H9 (cell line): Measurements from ENCODE around the gene PIP5KL1. TPM values are rescaled to one million over a fixed set of nuclear protein-coding genes. Genes with fewer than 3 reads are reported as not detected.

Experiments
- DNase-seq: peaks from one replicate; pipeline ENCODE4 v3.0.0-alpha.2; 2017
- H2AFZ ChIP-seq: one replicate; pipeline ENCODE4 v1.6.1; 2013; ENCODE audit warnings: mild to moderate bottlenecking, low read length, control low read depth, moderate library complexity
- H2AK5ac ChIP-seq: 2 replicates; pipeline ENCODE4 v1.6.1; 2013; ENCODE audit warnings: low read length, control low read depth, mixed read lengths; ENCODE audit not compliant: insufficient read length
- H2BK120ac ChIP-seq: one replicate; pipeline ENCODE4 v1.6.1; 2013; ENCODE audit warnings: low read depth, mild to moderate bottlenecking, low read length, control low read depth, inconsistent platforms; ENCODE audit not compliant: poor library complexity, severe bottlenecking
- H2BK12ac ChIP-seq: 2 replicates; pipeline ENCODE4 v1.6.1; 2013; ENCODE audit warnings: low read length, control low read depth, mixed read lengths, low read depth; ENCODE audit not compliant: insufficient read length
- H2BK15ac ChIP-seq: 2 replicates; pipeline ENCODE4 v1.6.1; 2013; ENCODE audit warnings: low read depth, low read length, control low read depth
- H2BK20ac ChIP-seq: one replicate; pipeline ENCODE4 v1.6.1; 2013; ENCODE audit warnings: low read depth, mild to moderate bottlenecking, low read length, control low read depth, inconsistent platforms; ENCODE audit not compliant: poor library complexity, severe bottlenecking
- H2BK5ac ChIP-seq: 2 replicates; pipeline ENCODE4 v1.6.1; 2013; ENCODE audit warnings: low read length, control low read depth, mixed read lengths; ENCODE audit not compliant: insufficient read length
- H3K14ac ChIP-seq: 2 replicates; pipeline ENCODE4 v1.6.1; 2013; ENCODE audit warnings: low read length, control low read depth; ENCODE audit not compliant: insufficient read depth
- H3K18ac ChIP-seq: 2 replicates; pipeline ENCODE4 v1.6.1; 2013; ENCODE audit warnings: low read depth, mild to moderate bottlenecking, mixed read lengths, low read length, control low read depth; ENCODE audit not compliant: insufficient read length
- H3K23ac ChIP-seq: 2 replicates; pipeline ENCODE4 v1.6.1; 2013; ENCODE audit warnings: low read length, control low read depth, mixed read lengths, low read depth; ENCODE audit not compliant: insufficient read length
- H3K23me2 ChIP-seq: 2 replicates; pipeline ENCODE4 v1.6.1; 2013; ENCODE audit warnings: low read depth, mild to moderate bottlenecking, mixed read lengths, low read length, control low read depth; ENCODE audit not compliant: insufficient read length, poor library complexity, severe bottlenecking
- H3K27ac ChIP-seq: 2 replicates; pipeline ENCODE4 v1.5.1; 2013; ENCODE audit warnings: low read length, control low read depth, mixed read lengths, low read depth; ENCODE audit not compliant: insufficient read length
- H3K27me3 ChIP-seq: 2 replicates; pipeline ENCODE4 v1.6.1; 2013; ENCODE audit warnings: low read length, control low read depth, inconsistent platforms; ENCODE audit not compliant: insufficient read depth
- H3K4ac ChIP-seq: 2 replicates; pipeline ENCODE4 v1.6.1; 2013; ENCODE audit warnings: low read depth, mild to moderate bottlenecking, control low read depth, inconsistent platforms, low read length, moderate library complexity
- H3K4me1 ChIP-seq: 2 replicates; pipeline ENCODE4 v1.6.1; 2013; ENCODE audit warnings: low read length, control low read depth, inconsistent platforms; ENCODE audit not compliant: insufficient read depth
- H3K4me2 ChIP-seq: 2 replicates; pipeline ENCODE4 v1.6.1; 2013; ENCODE audit warnings: low read length, control low read depth, mixed read lengths; ENCODE audit not compliant: insufficient read length, insufficient read depth
- H3K56ac ChIP-seq: 2 replicates; pipeline ENCODE4 v1.6.1; 2013; ENCODE audit warnings: low read depth, mild to moderate bottlenecking, mixed read lengths, low read length, control low read depth; ENCODE audit not compliant: insufficient read length
- H3K79me1 ChIP-seq: 2 replicates; pipeline ENCODE4 v1.6.1; 2013; ENCODE audit warnings: low read depth, mild to moderate bottlenecking, moderate library complexity, low read length, control low read depth, inconsistent platforms; ENCODE audit not compliant: insufficient read depth, poor library complexity, severe bottlenecking
- H3K79me2 ChIP-seq: 2 replicates; pipeline ENCODE4 v1.6.1; 2013; ENCODE audit warnings: low read length, control low read depth, inconsistent platforms; ENCODE audit not compliant: insufficient read depth
- H3K9ac ChIP-seq: 2 replicates; pipeline ENCODE4 v1.6.1; 2013; ENCODE audit warnings: low read length, control low read depth, mixed read lengths; ENCODE audit not compliant: insufficient read length; ENCODE audit errors: extremely low read depth
- H3K9me3 ChIP-seq: one replicate; pipeline ENCODE4 v1.6.1; 2013; ENCODE audit warnings: low read depth, low read length, inconsistent platforms; ENCODE audit not compliant: control insufficient read depth
- H3T11ph ChIP-seq: one replicate; pipeline ENCODE4 v1.6.1; 2013; ENCODE audit warnings: mild to moderate bottlenecking, low read length, control low read depth, inconsistent platforms
- H4K20me1 ChIP-seq: one replicate; pipeline ENCODE4 v1.6.1; 2013; ENCODE audit not compliant: control insufficient read depth, insufficient read length, insufficient read depth
- H4K5ac ChIP-seq: 2 replicates; pipeline ENCODE4 v1.6.1; 2013; ENCODE audit warnings: low read depth, mild to moderate bottlenecking, mixed read lengths, low read length, control low read depth; ENCODE audit not compliant: insufficient read length
- H4K8ac ChIP-seq: replicated peaks from 2 replicates; pipeline ENCODE4 v1.6.1; 2013; ENCODE audit warnings: low read length, control low read depth, mixed read lengths, low read depth; ENCODE audit not compliant: insufficient read length
- H4K91ac ChIP-seq: 2 replicates; pipeline ENCODE4 v1.6.1; 2013; ENCODE audit warnings: low read depth, mild to moderate bottlenecking, moderate library complexity, mixed read lengths, low read length, control low read depth; ENCODE audit not compliant: insufficient read length
- H3K27ac Mint-ChIP-seq, 3 experiments: 2 replicates in 2 of 3; 3 replicates in 1 of 3; pipeline ENCODE4 v1.8.0; 2020 to 2021; ENCODE audit warnings: mixed read lengths in 3 of 3, mild to moderate bottlenecking in 1 of 3, moderate library complexity in 1 of 3
- H3K27me3 Mint-ChIP-seq: 2 replicates; pipeline ENCODE4 v1.8.0; 2021; ENCODE audit warnings: low read depth, mild to moderate bottlenecking, moderate library complexity, mixed read lengths
- H3K36me3 Mint-ChIP-seq, 3 experiments: 2 replicates in 2 of 3; 3 replicates in 1 of 3; pipeline ENCODE4 v1.8.0; 2020 to 2021; ENCODE audit warnings: low read depth in 3 of 3, mixed read lengths in 3 of 3; ENCODE audit not compliant: insufficient read depth in 1 of 3
- H3K4me1 Mint-ChIP-seq, 2 experiments: 2 replicates each; pipeline ENCODE4 v1.8.0; 2020; ENCODE audit warnings: mixed read lengths in 2 of 2
- H3K4me3 Mint-ChIP-seq, 2 experiments: 2 replicates in 1 of 2; 3 replicates in 1 of 2; pipeline ENCODE4 v1.8.0; 2020 to 2021; ENCODE audit warnings: mild to moderate bottlenecking in 2 of 2, mixed read lengths in 2 of 2, moderate library complexity in 1 of 2
- H3K9me3 Mint-ChIP-seq, 2 experiments: 2 replicates in 1 of 2; 3 replicates in 1 of 2; pipeline ENCODE4 v1.8.0; 2020; ENCODE audit warnings: mild to moderate bottlenecking in 2 of 2, mixed read lengths in 2 of 2, moderate library complexity in 1 of 2
- WGBS: extraction: QIAGEN DNeasy Blood & Tissue Kit; methylation state at CpG from one replicate; pipeline ENCODE4 v1.1.7; 2013; ENCODE audit warnings: missing lambda C conversion rate, low lambda C conversion rate, mixed read lengths; ENCODE audit not compliant: insufficient read length; ENCODE audit errors: extremely low coverage; 5-methylcytosine and 5-hydroxymethylcytosine counted together
- total RNA-seq: library from RNA; stranded (reverse); gene quantifications from 2 replicates; pipeline ENCODE4 v1.2.1, GENCODE V29; 2021
- TF ChIP-seq, protein P1 (sequence below): fragments of 200-600 bp; sonication (generic); conservative IDR thresholded peaks from 3 replicates; pipeline ENCODE4 v1.8.0; 2021; ENCODE audit warnings: antibody characterized with exemption, mild to moderate bottlenecking

PIP5KL1 gene
- total RNA-seq, 1 experiment from 2014 or later = 11.6 TPM

- H3K4me2 ChIP-seq = no peak overlapping the region
- H3K56ac ChIP-seq = no peak overlapping the region
- no peak overlapping the region for H2BK15ac ChIP-seq
- H3K27ac ChIP-seq = no peak overlapping the region
- no peak overlapping the region for H2BK12ac ChIP-seq
- no peak overlapping the region for H3K4ac ChIP-seq
- H4K5ac ChIP-seq = no peak overlapping the region
- H4K91ac ChIP-seq = no peak overlapping the region
- H3K9ac ChIP-seq = no peak overlapping the region
- H2AFZ ChIP-seq = no peak overlapping the region
- DNase-seq = no peak
- H3K36me3 Mint-ChIP-seq = peaks cover 0 to 9% (median 4%) of the 10 kb centered on the region in 3 experiments; a peak in 5 of 7 replicates
- H3K4me3 Mint-ChIP-seq = no peak overlapping the region
- H3K4me1 ChIP-seq = no peaks in the 10 kb centered on the region; the same call in 1 of the 2 replicates
- peak overlapping the region; percentile 34; the same call in 1 of the 2 replicates for H3K14ac ChIP-seq
- TF ChIP-seq, protein P1, sequence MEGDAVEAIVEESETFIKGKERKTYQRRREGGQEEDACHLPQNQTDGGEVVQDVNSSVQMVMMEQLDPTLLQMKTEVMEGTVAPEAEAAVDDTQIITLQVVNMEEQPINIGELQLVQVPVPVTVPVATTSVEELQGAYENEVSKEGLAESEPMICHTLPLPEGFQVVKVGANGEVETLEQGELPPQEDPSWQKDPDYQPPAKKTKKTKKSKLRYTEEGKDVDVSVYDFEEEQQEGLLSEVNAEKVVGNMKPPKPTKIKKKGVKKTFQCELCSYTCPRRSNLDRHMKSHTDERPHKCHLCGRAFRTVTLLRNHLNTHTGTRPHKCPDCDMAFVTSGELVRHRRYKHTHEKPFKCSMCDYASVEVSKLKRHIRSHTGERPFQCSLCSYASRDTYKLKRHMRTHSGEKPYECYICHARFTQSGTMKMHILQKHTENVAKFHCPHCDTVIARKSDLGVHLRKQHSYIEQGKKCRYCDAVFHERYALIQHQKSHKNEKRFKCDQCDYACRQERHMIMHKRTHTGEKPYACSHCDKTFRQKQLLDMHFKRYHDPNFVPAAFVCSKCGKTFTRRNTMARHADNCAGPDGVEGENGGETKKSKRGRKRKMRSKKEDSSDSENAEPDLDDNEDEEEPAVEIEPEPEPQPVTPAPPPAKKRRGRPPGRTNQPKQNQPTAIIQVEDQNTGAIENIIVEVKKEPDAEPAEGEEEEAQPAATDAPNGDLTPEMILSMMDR = no peak
- no peaks in the 10 kb centered on the region for H4K20me1 ChIP-seq
- H3K23me2 ChIP-seq = no peaks in the 10 kb centered on the region
- no peaks in the 10 kb centered on the region for H3K27me3 ChIP-seq
- peaks cover 59 to 72% of the 10 kb centered on the region in 2 experiments for H3K4me1 Mint-ChIP-seq
- peaks cover 13% of the 10 kb centered on the region; the same call in 1 of the 2 replicates for H3K79me2 ChIP-seq
- H3K79me1 ChIP-seq = peaks cover 5% of the 10 kb centered on the region
- H2BK120ac ChIP-seq = no peak overlapping the region
- no peaks in the 10 kb centered on the region for H3K9me3 Mint-ChIP-seq
- H2BK20ac ChIP-seq = no peak overlapping the region
- H3K23ac ChIP-seq = no peak overlapping the region
- no peak overlapping the region for H4K8ac ChIP-seq
- H3T11ph ChIP-seq = no peak overlapping the region
- peak overlapping the region; percentile 49 to 81 (median 76); a peak in 4 of 7 replicates for H3K27ac Mint-ChIP-seq
- H2AK5ac ChIP-seq = no peak overlapping the region
- no peak overlapping the region for H2BK5ac ChIP-seq
- H3K9me3 ChIP-seq = no peaks in the 10 kb centered on the region
- no peak overlapping the region for H3K18ac ChIP-seq
- no peaks in the 10 kb centered on the region for H3K27me3 Mint-ChIP-seq
- WGBS = no CpG with 5 or more reads among the region's 19 CpGs
Observed at GRCh38 chr9:127963359-127964064, 32.9 kb upstream of the PIP5KL1 start.
